Motor neuron (in vitro differentiated cells): Measurements from ENCODE around the gene INPP4B. TPM values are rescaled to one million over a fixed set of nuclear protein-coding genes. Genes with fewer than 3 reads are reported as not detected.

ENCODE experiments used
- ATAC-seq, 8 experiments: fragments of 200-7000 bp; cut with Tn5 transposase; replicated peaks in 6 of 8; 2 replicates each; pipeline ENCODE4 v1.8.0; 2021; ENCODE audit warnings: mild to moderate bottlenecking in 8 of 8, moderate library complexity in 8 of 8
- H3K27ac ChIP-seq, 2 donors: fragments of 250-450 bp; sonication (Bioruptor Pico); 2 replicates each; pipeline ENCODE4 v1.9.0; 2021; ENCODE audit warnings: antibody characterized with exemption in 2 of 2, mild to moderate bottlenecking in 2 of 2, moderate library complexity in 1 of 2
- H3K4me1 ChIP-seq, 2 donors: fragments of 250-450 bp; sonication (Bioruptor Pico); replicated peaks in 1 of 2; 2 replicates each; pipeline ENCODE4 v1.6.1; 2021; ENCODE audit warnings: antibody characterized with exemption in 2 of 2, mild to moderate bottlenecking in 2 of 2, moderate library complexity in 1 of 2
- H3K4me3 ChIP-seq, 5 donors: fragments of 250-450 bp; sonication (Bioruptor Pico); 2 replicates each; pipeline ENCODE4 v1.9.0; 2021; ENCODE audit warnings: antibody characterized with exemption in 5 of 5, mild to moderate bottlenecking in 5 of 5, moderate library complexity in 4 of 5
- WGBS, 10 experiments: fragments of 450-650 bp; shearing (Covaris generic); methylation state at CpG; one replicate each; pipeline ENCODE4 v1.0.0; 2022; 5-methylcytosine and 5-hydroxymethylcytosine counted together
- in situ Hi-C, 9 experiments: fragments of 400-800 bp; cut with MboI; loops; one replicate each; pipeline ENCODE4 v1.15.0; 2021; ENCODE audit warnings: low sequenced_read_pairs in 9 of 9, low pct_unique_long_range_greater_than_20kb in 2 of 9; ENCODE audit not compliant: unreplicated experiment in 9 of 9
- total RNA-seq, 8 experiments: library from RNA; unstranded; fragments of 300-600 nt; gene quantifications; 2 replicates each; pipeline versions ENCODE4 v1.2.3 to v1.2.4, GENCODE V29; 2022

INPP4B gene
- total RNA-seq, 8 experiments from 2014 or later: 0.54 to 62.3 (median 3.9) TPM

DNA sequence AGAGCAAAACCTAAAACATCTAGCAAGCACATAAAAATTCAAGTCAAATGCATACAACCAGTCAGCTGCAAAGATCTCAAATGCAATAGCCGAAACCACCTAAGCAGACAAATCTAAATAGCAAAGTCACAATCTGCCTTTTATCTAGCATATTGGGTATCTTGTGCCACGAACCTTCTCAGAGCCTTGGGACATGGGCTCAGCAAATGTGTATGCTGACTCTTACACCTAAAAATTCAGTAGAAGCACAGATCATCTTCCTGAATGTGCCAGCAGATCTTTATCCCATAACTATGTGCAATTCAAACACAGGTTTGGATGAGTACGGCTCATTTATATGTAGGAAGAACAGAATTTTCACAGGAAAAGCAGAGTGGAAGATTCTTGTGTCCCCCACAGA lies 492.1 kb downstream of the INPP4B start:
- 0 to 94% (median 45%) methylated on average over 1 to 3 of the region's 3 CpGs; no CpG with 5 or more reads in 2 of the 10 experiments for WGBS, 10 experiments
- ATAC-seq: peak in 3 of 8 experiments; percentile 52 to 80 (median 58)
- in situ Hi-C loops: loop anchor here in 3 of 9 experiments (25.0 kb wide), 2 partner anchors 358 to 483 kb away; partner anchors contain the start of gene INPP4B (in 3 of the 3)
- H3K4me1 ChIP-seq: peaks cover 25 to 28% of the 10 kb centered on the region in 2 donors
- no peak overlapping the region for H3K4me3 ChIP-seq
- H3K27ac ChIP-seq: no peak overlapping the region

DNA sequence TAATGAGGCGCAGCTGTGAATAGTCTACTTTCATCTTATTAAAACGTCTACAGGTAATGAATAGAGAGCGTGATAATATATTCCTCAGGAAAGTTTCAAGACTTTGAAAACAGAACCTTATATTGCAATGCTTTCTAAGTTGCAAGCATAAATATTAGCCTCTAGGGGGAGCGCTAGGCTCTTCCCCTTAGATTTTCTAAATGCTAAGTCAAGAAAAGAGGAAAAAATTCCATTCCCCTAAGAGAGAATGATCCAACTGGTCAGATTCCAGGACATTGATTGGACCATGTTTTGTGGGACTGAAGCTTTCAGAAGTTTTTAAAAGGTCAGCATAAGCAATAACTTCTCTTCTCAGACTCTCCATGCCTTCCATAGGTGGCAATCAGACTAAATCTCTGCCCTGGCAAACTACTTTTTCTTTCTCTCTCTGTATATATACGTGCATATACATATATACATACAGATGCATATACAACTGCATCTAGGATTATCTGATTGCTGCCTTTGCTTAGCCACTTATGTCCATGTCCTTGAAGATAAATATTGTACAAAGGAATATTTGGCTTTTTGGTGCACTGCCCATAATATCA lies 492.9 kb downstream of the INPP4B start:
- in situ Hi-C loops: loop anchor here in 3 of 9 experiments (25.0 kb wide), 2 partner anchors 359 to 484 kb away; partner anchors contain the start of gene INPP4B (in 3 of the 3)
- WGBS, 10 experiments: 0 to 38% (median 22%) methylated on average over 2 to 5 of the region's 5 CpGs
- H3K27ac ChIP-seq: no peak overlapping the region

DNA sequence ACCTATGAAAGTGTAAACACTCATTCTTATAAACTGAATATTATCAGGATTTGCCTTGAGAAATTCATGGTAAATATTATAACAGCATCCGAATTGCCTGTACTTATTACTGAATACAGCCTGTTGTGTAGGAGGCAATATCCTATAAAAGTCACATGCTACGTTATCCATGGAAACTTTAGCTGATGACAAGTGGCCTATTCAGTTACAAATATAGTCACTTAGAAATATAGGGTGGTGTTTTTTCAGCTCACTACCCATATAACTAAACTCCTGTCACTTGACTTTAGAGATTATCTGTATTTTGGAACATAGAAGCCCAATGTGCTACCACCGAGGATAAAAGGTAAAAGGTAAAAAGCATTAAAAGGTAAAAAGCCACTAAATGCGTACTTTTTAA lies 493.4 kb downstream of the INPP4B start:
- Histone ChIP-seq H3K27ac (no peak overlapping the region), H3K4me3 (no peak overlapping the region), H3K4me1 (peaks cover 36 to 37% of the 10 kb centered on the region in 2 donors)
- in situ Hi-C loops: loop anchor here in 3 of 9 experiments (25.0 kb wide), 2 partner anchors 360 to 485 kb away; partner anchors contain the start of gene INPP4B (in 3 of the 3)
- ATAC-seq: no peak
- 56 to 81% (median 69%) methylated on average over 2 to 4 of the region's 4 CpGs for WGBS, 10 experiments

More for the DNA sequence above, 492.9 kb downstream of the INPP4B start:
- H3K4me3 ChIP-seq: no peak overlapping the region
- peak; percentile 24 to 74 (median 44) for ATAC-seq
- H3K4me1 ChIP-seq: peaks cover 30 to 32% of the 10 kb centered on the region in 2 donors

DNA sequence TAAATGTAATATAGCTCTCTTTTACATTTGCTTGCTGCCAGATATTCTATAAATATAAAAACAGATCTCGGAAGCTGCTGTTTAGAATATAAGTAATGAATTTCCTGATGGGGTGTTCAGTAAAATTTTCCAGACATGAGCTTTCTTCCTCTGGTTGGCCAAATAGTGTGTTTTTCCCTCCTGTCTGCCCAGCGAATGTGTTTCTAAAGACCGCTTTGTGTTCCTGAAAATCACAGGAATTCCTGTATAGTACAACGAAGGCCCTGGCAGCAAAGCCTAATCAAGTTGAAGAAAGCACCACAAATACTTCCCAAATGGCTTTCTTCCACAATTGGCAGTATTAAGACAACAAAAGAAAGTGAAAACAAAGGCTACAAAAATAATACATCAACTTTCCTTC lies 494.1 kb downstream of the INPP4B start:
- Histone ChIP-seq H3K4me1 (peaks cover 39% of the 10 kb centered on the region in 2 donors), H3K4me3 (no peak overlapping the region), H3K27ac (no peak overlapping the region)
- peak in 1 of 8 experiments; percentile 28 for ATAC-seq
- WGBS, 10 experiments: 65 to 100% (median 84%) methylated on average over 1 to 4 of the region's 4 CpGs
- in situ Hi-C loops: loop anchor here in 3 of 9 experiments (25.0 kb wide), 2 partner anchors 360 to 485 kb away; partner anchors contain the start of gene INPP4B (in 3 of the 3)

DNA sequence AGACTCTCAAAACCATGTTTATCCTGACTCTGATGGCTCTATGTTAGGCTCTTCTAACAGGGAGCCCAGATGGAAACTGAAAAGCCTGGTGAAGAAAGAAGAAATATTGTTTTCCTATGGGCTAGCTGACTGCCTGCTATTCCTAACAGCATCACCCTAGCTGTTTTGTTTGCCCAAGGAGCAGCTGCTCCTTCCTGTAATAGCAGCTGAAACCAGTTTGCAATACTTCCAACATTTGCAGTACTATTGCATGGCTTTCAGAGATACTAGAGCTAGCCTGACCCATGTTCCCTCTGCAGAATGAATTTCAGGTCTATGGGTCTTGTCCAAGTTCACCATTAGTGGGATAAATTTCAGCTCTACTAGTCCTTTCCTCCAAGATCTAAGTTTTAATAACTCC lies 495.2 kb downstream of the INPP4B start:
- no peak overlapping the region for H3K4me3 ChIP-seq
- H3K4me1 ChIP-seq: peaks cover 39 to 46% of the 10 kb centered on the region in 2 donors
- peak in 6 of 8 experiments; percentile 41 to 96 (median 94) for ATAC-seq
- in situ Hi-C loops: loop anchor here in 3 of 9 experiments (25.0 kb wide), 2 partner anchors 361 to 486 kb away; partner anchors contain the start of gene INPP4B (in 3 of the 3)
- H3K27ac ChIP-seq: no peak overlapping the region

DNA sequence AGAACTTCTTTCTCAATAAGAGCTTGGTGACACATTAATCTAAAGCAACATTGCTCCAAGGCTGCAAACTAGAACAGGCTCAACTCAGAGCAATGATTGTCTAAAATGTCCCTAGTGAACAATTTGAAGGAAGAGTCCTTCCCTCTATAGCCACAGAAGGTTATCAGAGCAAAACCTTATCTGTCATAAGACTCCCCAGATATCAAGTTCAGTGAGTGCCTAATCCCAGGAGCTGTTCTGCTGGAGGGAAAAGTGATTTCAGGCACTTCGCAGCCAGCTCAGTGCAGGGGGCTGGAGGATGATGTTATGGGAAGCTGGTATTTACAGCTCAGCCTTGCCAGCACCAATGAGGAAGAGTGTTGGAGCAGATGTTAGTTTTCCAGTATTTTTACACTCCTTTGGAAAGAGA lies 497.5 kb downstream of the INPP4B start:
- no peak overlapping the region for H3K27ac ChIP-seq
- in situ Hi-C loops: loop anchor here in 2 of 9 experiments (25.0 kb wide), 2 partner anchors 211 to 489 kb away; partner anchors contain the start of gene INPP4B (in 1 of the 2)
- 50 to 100% (median 67%) methylated on average over 1 of the region's 1 CpG; no CpG with 5 or more reads in 4 of the 10 experiments for WGBS, 10 experiments
- no peak for ATAC-seq
- H3K4me3 ChIP-seq: no peak overlapping the region
- peaks cover 39 to 47% of the 10 kb centered on the region in 2 donors for H3K4me1 ChIP-seq

DNA sequence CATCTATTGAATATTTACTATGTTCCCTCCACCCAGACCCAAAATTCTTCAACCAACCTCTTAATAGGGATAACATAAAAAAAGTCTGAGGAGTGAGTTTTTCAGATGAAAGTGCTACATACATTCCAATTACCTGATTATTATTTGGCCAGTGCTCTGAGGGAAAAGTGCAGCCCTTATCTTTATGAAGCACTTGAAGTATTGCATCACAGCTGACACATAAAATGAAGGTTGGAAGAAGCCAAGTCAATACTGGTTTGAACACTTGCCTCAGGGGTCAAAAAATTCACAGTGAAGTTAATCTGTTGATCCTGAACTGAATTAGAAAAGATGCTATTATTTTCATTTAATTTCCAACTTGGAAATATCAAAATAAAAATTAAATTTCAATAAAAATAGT lies 498.9 kb downstream of the INPP4B start:
- in situ Hi-C loops: loop anchor here in 2 of 9 experiments (25.0 kb wide), 2 partner anchors 210 to 490 kb away; partner anchors contain the start of gene INPP4B (in 1 of the 2)
- no peak overlapping the region for H3K27ac ChIP-seq
- ATAC-seq: no peak
- H3K4me3 ChIP-seq: no peak overlapping the region
- peaks cover 34 to 47% of the 10 kb centered on the region in 2 donors for H3K4me1 ChIP-seq

DNA sequence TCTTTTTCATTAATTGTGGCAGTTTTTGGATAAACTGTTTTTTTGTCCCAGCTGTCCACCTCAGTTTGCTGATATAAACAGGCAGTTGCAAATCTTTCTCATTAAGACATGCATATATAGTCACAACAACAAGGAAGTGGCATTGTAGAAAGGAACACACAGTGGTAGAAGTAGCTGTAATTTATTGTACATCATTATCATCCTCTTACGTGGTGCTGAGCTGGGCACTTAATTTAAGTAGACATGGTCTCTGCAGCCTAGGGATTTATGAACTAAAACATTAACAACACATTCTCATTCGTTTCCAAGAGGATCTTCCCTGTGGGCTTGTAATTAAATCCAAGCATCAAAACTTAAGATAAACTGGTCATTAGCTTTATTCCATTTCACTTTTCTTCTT lies 500.2 kb downstream of the INPP4B start:
- Histone ChIP-seq H3K4me1 (peaks cover 21 to 37% of the 10 kb centered on the region in 2 donors), H3K4me3 (no peak overlapping the region), H3K27ac (no peak overlapping the region)
- 20 to 58% (median 33%) methylated on average over 1 to 2 of the region's 2 CpGs; no CpG with 5 or more reads in 1 of the 10 experiments for WGBS, 10 experiments
- ATAC-seq: peak in 2 of 8 experiments; percentile 30 to 47
- in situ Hi-C loops: loop anchor here in 2 of 9 experiments (25.0 kb wide), 2 partner anchors 209 to 491 kb away; partner anchors contain the start of gene INPP4B (in 1 of the 2)

DNA sequence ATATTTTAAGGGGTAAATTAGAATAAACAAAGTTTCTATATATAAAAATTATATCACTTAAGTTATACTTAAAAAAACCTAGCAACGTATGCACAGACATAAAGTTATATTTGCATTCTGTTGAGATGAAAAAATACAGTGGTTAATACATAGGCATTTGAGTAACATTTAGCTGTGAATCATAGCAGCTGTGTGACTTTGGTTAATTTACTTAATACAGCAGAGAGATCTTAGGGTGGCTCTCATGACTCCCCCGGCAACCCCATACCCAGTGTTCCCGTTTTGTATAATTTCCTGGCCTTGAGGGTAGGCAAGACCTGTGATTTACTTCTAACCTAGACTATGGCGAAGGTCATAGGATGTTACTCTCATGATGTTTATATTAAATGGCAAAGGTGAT lies 504.8 kb downstream of the INPP4B start:
- ATAC-seq: peak in 1 of 8 experiments; percentile 75
- Histone ChIP-seq H3K4me3 (no peak overlapping the region), H3K27ac (no peak overlapping the region), H3K4me1 (peaks cover 7 to 29% of the 10 kb centered on the region in 2 donors)
- WGBS, 10 experiments: 14 to 100% (median 91%) methylated on average over 1 to 4 of the region's 4 CpGs
- in situ Hi-C loops: loop anchor here in 2 of 9 experiments (25.0 kb wide), 2 partner anchors 204 to 496 kb away; partner anchors contain the start of gene INPP4B (in 1 of the 2)

DNA sequence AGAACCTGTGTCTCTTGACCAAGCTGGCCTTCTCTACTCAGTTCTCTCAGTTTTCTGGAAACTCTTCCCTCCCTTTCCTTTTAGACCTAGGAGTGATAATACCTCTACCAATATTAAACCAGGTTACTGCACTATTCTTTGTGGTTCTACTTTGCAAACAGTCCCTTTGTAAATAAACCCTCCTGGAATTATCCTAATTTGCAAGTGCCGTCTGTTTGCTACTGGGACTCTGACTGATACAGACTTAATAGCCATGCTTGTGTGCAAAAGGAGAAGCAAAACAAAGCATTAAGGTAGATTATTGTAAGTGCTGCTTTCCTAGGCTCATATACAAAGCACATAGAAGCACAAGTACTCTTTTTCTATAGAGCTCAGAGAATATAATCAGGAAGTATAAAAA lies 507.0 kb downstream of the INPP4B start:
- ATAC-seq: peak in 1 of 8 experiments; percentile 55
- no peak overlapping the region for H3K4me3 ChIP-seq
- H3K4me1 ChIP-seq: peaks cover 7 to 20% of the 10 kb centered on the region in 2 donors
- WGBS, 10 experiments: 22 to 100% (median 60%) methylated on average over 1 of the region's 1 CpG; no CpG with 5 or more reads in 3 of the 10 experiments
- in situ Hi-C loops: loop anchor here in 2 of 9 experiments (25.0 kb wide), 2 partner anchors 202 to 498 kb away; partner anchors contain the start of gene INPP4B (in 1 of the 2)
- no peak overlapping the region for H3K27ac ChIP-seq

DNA sequence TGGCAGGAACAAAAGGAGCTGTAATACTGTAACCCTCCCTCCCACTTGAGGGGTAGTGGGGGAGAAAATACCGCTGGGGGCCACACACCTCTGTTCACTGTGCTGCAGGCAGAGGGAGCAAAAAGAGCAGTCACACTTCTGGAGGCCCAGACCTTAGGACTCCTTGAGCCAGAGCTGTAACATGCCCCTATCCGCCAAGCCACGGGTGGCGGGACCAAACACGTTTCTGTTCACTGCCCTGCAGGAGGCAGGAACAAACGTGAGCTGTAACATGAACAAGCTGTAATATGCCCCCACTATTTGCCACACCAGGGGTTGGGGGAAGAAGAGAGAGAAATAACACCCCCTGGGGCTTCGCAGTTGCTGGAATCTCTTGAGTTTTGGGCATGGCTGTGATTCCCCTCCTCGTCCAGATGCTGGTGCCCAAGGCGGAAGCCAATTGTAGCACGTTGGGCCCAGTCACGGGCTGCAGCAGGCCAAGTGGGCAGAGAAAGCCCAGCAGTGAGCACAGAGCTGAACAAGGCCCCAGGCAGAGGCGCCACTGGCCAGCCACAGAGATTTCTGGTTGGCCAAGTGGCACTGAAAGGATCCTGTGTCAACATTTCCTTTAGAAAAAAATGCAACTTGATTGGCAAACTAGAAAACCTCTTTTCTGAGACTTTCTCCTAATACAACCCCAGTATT lies 509.7 kb downstream of the INPP4B start:
- in situ Hi-C loops: loop anchor here in 2 of 9 experiments (25.0 kb wide), 2 partner anchors 199 to 501 kb away; partner anchors contain the start of gene INPP4B (in 1 of the 2)
- WGBS, 10 experiments: 60 to 100% (median 94%) methylated on average over 1 to 7 of the region's 12 CpGs; no CpG with 5 or more reads in 4 of the 10 experiments

DNA sequence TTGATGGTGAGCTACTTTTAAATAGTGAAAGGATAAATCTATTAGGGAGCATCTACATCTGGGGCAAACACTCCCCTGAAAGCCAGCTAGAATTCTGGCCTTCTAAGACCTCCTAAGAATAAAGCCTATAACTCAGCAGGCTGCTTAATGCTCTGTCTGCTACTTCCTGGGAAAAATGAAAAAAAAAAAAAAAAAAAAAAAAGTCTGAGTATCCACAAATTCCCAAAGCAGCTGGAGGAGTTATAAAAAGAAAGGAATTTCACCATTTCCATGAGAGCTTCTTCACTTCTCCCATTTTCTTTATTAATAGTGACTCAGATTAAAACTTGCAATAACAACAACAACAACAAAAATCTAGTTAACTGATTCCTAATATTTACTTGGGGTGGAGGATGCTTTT lies 511.2 kb downstream of the INPP4B start:
- Histone ChIP-seq H3K27ac (no peak overlapping the region), H3K4me1 (peaks cover 4 to 15% of the 10 kb centered on the region in 2 donors), H3K4me3 (no peak overlapping the region)
- in situ Hi-C loops: loop anchor here in 2 of 9 experiments (25.0 kb wide), 2 partner anchors 198 to 502 kb away; partner anchors contain the start of gene INPP4B (in 1 of the 2)
- ATAC-seq: no peak

More for the DNA sequence above, 509.7 kb downstream of the INPP4B start:
- Histone ChIP-seq H3K4me1 (peaks cover 7 to 20% of the 10 kb centered on the region in 2 donors), H3K27ac (no peak overlapping the region), H3K4me3 (no peak overlapping the region)
- ATAC-seq: no peak
